IPS-15b (cell line): ENCODE results near the gene EPHA8.

ENCODE experiments used
- H3K27me3 ChIP-seq: one replicate; pipeline ENCODE4 v1.6.1; 2013; ENCODE audit warnings: low read length; ENCODE audit not compliant: control insufficient read depth, insufficient read depth
- H3K36me3 ChIP-seq: one replicate; pipeline ENCODE4 v1.6.1; 2013; ENCODE audit warnings: low read length; ENCODE audit not compliant: control insufficient read depth, insufficient read depth
- H3K4me1 ChIP-seq: one replicate; pipeline ENCODE4 v1.6.1; 2013; ENCODE audit warnings: mild to moderate bottlenecking, low read length; ENCODE audit not compliant: control insufficient read depth, insufficient read depth
- H3K4me3 ChIP-seq: one replicate; pipeline ENCODE4 v1.5.1; 2013; ENCODE audit warnings: low read depth, low read length
- H3K9ac ChIP-seq: one replicate; pipeline ENCODE4 v1.6.1; 2013; ENCODE audit warnings: low read depth, mild to moderate bottlenecking, low read length
- H3K9me3 ChIP-seq: one replicate; pipeline ENCODE4 v1.6.1; 2013; ENCODE audit warnings: mild to moderate bottlenecking, low read length; ENCODE audit not compliant: control insufficient read depth, insufficient read depth

Gene EPHA8

GRCh38 chr1:22613572-22613918 lies 50.3 kb downstream of the EPHA8 start:
- H3K4me3 ChIP-seq, result no peak overlapping the region
- H3K27me3 ChIP-seq, result no peaks in the 10 kb centered on the region
- no peaks in the 10 kb centered on the region for H3K36me3 ChIP-seq
- H3K4me1 ChIP-seq, result peaks cover 2% of the 10 kb centered on the region
- H3K9ac ChIP-seq, result no peak overlapping the region
- no peaks in the 10 kb centered on the region for H3K9me3 ChIP-seq

- Histone ChIP-seq H3K9ac (no peak overlapping the region), H3K36me3 (no peaks in the 10 kb centered on the region), H3K9me3 (no peaks in the 10 kb centered on the region), H3K4me3 (no peak overlapping the region), H3K4me1 (peaks cover 2% of the 10 kb centered on the region), H3K27me3 (no peaks in the 10 kb centered on the region)
Measured at GRCh38 chr1:22613951-22614350, 50.7 kb downstream of the EPHA8 start.

- Histone ChIP-seq H3K4me1 (peaks cover 2% of the 10 kb centered on the region), H3K9me3 (no peaks in the 10 kb centered on the region), H3K36me3 (no peaks in the 10 kb centered on the region), H3K9ac (no peak overlapping the region), H3K27me3 (no peaks in the 10 kb centered on the region), H3K4me3 (no peak overlapping the region)
Measured at GRCh38 chr1:22615886-22616285, 52.6 kb downstream of the EPHA8 start.

GRCh38 chr1:22616571-22616970 lies 53.3 kb downstream of the EPHA8 start:
- H3K36me3 ChIP-seq, result no peaks in the 10 kb centered on the region
- no peak overlapping the region for H3K4me3 ChIP-seq
- H3K9me3 ChIP-seq, result no peaks in the 10 kb centered on the region
- no peak overlapping the region for H3K9ac ChIP-seq
- H3K27me3 ChIP-seq, result no peaks in the 10 kb centered on the region
- H3K4me1 ChIP-seq, result peaks cover 1% of the 10 kb centered on the region

GRCh38 chr1:22618056-22618455 lies 54.8 kb downstream of the EPHA8 start:
- no peaks in the 10 kb centered on the region for H3K9me3 ChIP-seq
- H3K36me3 ChIP-seq, result no peaks in the 10 kb centered on the region
- H3K4me3 ChIP-seq, result no peak overlapping the region
- H3K27me3 ChIP-seq, result no peaks in the 10 kb centered on the region
- no peaks in the 10 kb centered on the region for H3K4me1 ChIP-seq
- H3K9ac ChIP-seq, result no peak overlapping the region

- H3K4me1 ChIP-seq, result no peaks in the 10 kb centered on the region
- H3K9me3 ChIP-seq, result no peaks in the 10 kb centered on the region
- H3K27me3 ChIP-seq, result no peaks in the 10 kb centered on the region
- H3K9ac ChIP-seq, result no peak overlapping the region
- no peak overlapping the region for H3K4me3 ChIP-seq
- no peaks in the 10 kb centered on the region for H3K36me3 ChIP-seq
Measured at GRCh38 chr1:22619252-22619651, 56.0 kb downstream of the EPHA8 start.

GRCh38 chr1:22619798-22620197 lies 56.5 kb downstream of the EPHA8 start:
- H3K9me3 ChIP-seq, result no peaks in the 10 kb centered on the region
- H3K36me3 ChIP-seq, result no peaks in the 10 kb centered on the region
- H3K4me3 ChIP-seq, result no peak overlapping the region
- H3K27me3 ChIP-seq, result no peaks in the 10 kb centered on the region
- no peak overlapping the region for H3K9ac ChIP-seq
- H3K4me1 ChIP-seq, result no peaks in the 10 kb centered on the region

- Histone ChIP-seq H3K27me3 (no peaks in the 10 kb centered on the region), H3K9me3 (no peaks in the 10 kb centered on the region), H3K4me1 (peaks cover 6% of the 10 kb centered on the region), H3K36me3 (no peaks in the 10 kb centered on the region), H3K4me3 (no peak overlapping the region), H3K9ac (no peak overlapping the region)
Measured at GRCh38 chr1:22621761-22622160, 58.5 kb downstream of the EPHA8 start.

- H3K27me3 ChIP-seq, result no peaks in the 10 kb centered on the region
- no peak overlapping the region for H3K4me3 ChIP-seq
- no peaks in the 10 kb centered on the region for H3K9me3 ChIP-seq
- peaks cover 14% of the 10 kb centered on the region for H3K4me1 ChIP-seq
- no peak overlapping the region for H3K9ac ChIP-seq
- no peaks in the 10 kb centered on the region for H3K36me3 ChIP-seq
Measured at GRCh38 chr1:22625262-22625925, 62.1 kb downstream of the EPHA8 start.

- H3K9ac ChIP-seq, result no peak overlapping the region
- no peaks in the 10 kb centered on the region for H3K36me3 ChIP-seq
- H3K27me3 ChIP-seq, result no peaks in the 10 kb centered on the region
- H3K4me1 ChIP-seq, result peaks cover 15% of the 10 kb centered on the region
- no peak overlapping the region for H3K4me3 ChIP-seq
- no peaks in the 10 kb centered on the region for H3K9me3 ChIP-seq
Measured at GRCh38 chr1:22626237-22627157, 63.2 kb downstream of the EPHA8 start.

GRCh38 chr1:22627331-22627730 lies 64.0 kb downstream of the EPHA8 start:
- no peaks in the 10 kb centered on the region for H3K27me3 ChIP-seq
- H3K4me3 ChIP-seq, result no peak overlapping the region
- peaks cover 15% of the 10 kb centered on the region for H3K4me1 ChIP-seq
- H3K9ac ChIP-seq, result no peak overlapping the region
- no peaks in the 10 kb centered on the region for H3K9me3 ChIP-seq
- no peaks in the 10 kb centered on the region for H3K36me3 ChIP-seq
